GM12875 (cell line): Measurements from ENCODE around the gene NCKAP1.
"Not testable (repeated sequence)": the region's sequence is repeated elsewhere in the genome, so short reads cannot be mapped to it uniquely, and the experiment has no call there.

ENCODE experiments used
- H3K4me3 ChIP-seq: one replicate; pipeline ENCODE4 v1.5.1; 2011; ENCODE audit warnings: low read depth, low read length, control low read depth
- TF ChIP-seq, protein P1 (sequence below): IDR thresholded peaks from 2 replicates; pipeline ENCODE4 v1.5.1; 2011; ENCODE audit warnings: low read depth, mild to moderate bottlenecking, control low read depth, inconsistent platforms, low read length, moderate library complexity, borderline replicate concordance; ENCODE audit not compliant: insufficient read depth

NCKAP1 gene

GRCh38 chr2:183049420-183049819, 11.2 kb upstream of the NCKAP1 start:
- TF ChIP-seq, protein P1, sequence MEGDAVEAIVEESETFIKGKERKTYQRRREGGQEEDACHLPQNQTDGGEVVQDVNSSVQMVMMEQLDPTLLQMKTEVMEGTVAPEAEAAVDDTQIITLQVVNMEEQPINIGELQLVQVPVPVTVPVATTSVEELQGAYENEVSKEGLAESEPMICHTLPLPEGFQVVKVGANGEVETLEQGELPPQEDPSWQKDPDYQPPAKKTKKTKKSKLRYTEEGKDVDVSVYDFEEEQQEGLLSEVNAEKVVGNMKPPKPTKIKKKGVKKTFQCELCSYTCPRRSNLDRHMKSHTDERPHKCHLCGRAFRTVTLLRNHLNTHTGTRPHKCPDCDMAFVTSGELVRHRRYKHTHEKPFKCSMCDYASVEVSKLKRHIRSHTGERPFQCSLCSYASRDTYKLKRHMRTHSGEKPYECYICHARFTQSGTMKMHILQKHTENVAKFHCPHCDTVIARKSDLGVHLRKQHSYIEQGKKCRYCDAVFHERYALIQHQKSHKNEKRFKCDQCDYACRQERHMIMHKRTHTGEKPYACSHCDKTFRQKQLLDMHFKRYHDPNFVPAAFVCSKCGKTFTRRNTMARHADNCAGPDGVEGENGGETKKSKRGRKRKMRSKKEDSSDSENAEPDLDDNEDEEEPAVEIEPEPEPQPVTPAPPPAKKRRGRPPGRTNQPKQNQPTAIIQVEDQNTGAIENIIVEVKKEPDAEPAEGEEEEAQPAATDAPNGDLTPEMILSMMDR = no peak
- H3K4me3 ChIP-seq = no peak overlapping the region

DNA sequence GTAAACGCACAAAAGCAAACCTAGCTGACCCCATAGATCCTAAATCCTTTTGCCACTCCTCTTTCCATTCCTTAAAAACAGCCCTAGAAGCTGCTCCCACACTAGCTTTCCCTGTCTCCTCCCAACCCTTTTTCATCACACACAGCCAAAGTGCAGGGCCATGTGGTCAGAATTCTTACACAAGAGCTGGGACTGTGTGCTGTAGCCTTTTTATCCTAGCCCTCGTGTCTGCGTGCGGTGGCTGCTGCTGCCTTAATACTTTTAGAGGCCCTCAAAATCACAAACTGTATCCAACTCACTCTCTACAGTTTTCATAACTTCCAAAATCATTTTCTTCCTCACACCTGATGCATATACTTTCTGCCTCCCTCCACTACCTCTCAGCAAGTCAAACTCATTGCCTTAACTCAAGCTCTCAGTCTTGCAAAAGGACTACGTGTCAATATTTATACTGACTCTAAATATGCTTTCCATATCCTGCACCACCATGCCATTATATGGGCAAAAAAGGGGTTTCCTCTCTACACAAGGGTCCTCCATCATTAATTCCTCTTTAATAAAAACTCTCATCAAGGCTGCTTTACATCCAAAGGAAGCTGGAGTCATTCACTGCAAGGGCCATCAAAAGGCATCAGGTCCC, 9.3 kb upstream of the NCKAP1 start:
- not testable (repeated sequence) for H3K4me3 ChIP-seq

DNA sequence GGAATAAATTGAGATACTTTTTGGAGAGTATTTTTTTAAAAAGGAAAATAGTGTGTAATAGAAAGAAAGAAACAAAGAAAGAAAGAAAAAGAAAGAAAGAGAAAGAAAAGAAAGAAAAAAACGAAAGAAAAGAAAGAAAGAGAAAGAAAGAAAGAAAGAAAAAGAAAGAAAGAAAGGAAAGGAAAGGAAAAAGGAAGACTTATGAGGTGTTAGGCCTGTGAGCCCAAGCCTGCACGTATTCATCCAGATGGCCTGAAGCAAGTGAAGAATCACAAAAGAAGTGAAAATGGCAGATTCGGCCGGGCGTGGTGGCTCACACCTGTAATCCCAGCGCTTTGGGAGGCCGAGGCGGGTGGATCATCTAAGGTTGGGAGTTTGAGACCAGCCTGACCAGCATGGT, 5.3 kb upstream of the NCKAP1 start:
- not testable (repeated sequence) for H3K4me3 ChIP-seq

DNA sequence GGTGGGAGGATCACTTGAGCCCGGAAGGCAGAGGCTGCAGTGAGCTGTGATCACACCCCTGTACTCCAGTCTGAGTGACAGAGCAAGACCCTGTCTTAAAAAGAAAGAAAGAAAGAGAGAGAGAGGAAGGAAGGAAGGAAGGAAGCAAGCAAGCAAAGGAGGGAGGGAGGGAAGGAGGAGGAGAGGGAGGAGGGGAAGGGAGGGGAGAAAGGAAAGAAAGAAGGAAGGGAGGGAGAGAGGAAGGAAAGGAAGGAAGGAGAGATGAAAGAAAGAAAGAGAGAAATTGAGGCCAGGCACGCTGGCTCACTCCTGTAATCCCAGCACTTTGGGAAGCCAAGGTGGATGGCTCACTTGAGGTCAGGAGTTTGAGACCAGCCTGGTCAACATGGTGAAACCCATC, 2.3 kb upstream of the NCKAP1 start:
- TF ChIP-seq, protein P1 = no peak
- no peak overlapping the region for H3K4me3 ChIP-seq

GRCh38 chr2:183037553-183038340, 510 bp downstream of the NCKAP1 start:
- peak overlapping the region; percentile 69 for H3K4me3 ChIP-seq
- TF ChIP-seq, protein P1 = no peak

- TF ChIP-seq, protein P1 = no peak
- peak overlapping the region; percentile 69 for H3K4me3 ChIP-seq
Observed at GRCh38 chr2:183037074-183037552, 1.1 kb downstream of the NCKAP1 start.

- TF ChIP-seq, protein P1 = no peak
- H3K4me3 ChIP-seq = no peak overlapping the region
Observed at GRCh38 chr2:183035954-183036669, 2.1 kb downstream of the NCKAP1 start.
